CD14-positive monocyte (primary cell): Measurements from ENCODE around the gene MBNL3. TPM values are rescaled to one million over a fixed set of nuclear protein-coding genes. Genes with fewer than 3 reads are reported as not detected.

ENCODE experiments used
- DNase-seq, 3 donors: peaks; one replicate each; pipeline ENCODE4 v3.0.0-alpha.2; 2011 to 2022
- H2AFZ ChIP-seq: 2 replicates; pipeline ENCODE4 v1.6.0; 2012; ENCODE audit warnings: mild to moderate bottlenecking, low read depth, low read length, inconsistent platforms; ENCODE audit not compliant: insufficient read depth, poor library complexity, severe bottlenecking
- H3K27ac ChIP-seq, 2 donors: 1 replicate in 1 of 2; 2 replicates in 1 of 2; pipeline ENCODE4 v1.5.1; 2012 to 2013; ENCODE audit warnings: low read length in 2 of 2, control low read depth in 1 of 2, inconsistent platforms in 1 of 2, low read depth in 1 of 2, mild to moderate bottlenecking in 1 of 2
- H3K27me3 ChIP-seq, 2 donors: one replicate each; pipeline versions ENCODE4 v1.6.0 to v1.6.1; 2011 to 2013; ENCODE audit warnings: low read length in 2 of 2; ENCODE audit not compliant: control insufficient read depth in 2 of 2, insufficient read depth in 2 of 2
- H3K36me3 ChIP-seq, 2 donors: replicated peaks in 1 of 2; 1 replicate in 1 of 2; 2 replicates in 1 of 2; pipeline versions ENCODE4 v1.5.1 to v1.6.1; 2012 to 2013; ENCODE audit warnings: low read length in 2 of 2, control low read depth in 1 of 2, inconsistent platforms in 1 of 2, mild to moderate bottlenecking in 1 of 2; ENCODE audit not compliant: insufficient read depth in 2 of 2, control insufficient read depth in 1 of 2
- H3K4me1 ChIP-seq, 2 donors: 1 replicate in 1 of 2; 2 replicates in 1 of 2; pipeline versions ENCODE4 v1.5.1 to v1.6.1; 2012 to 2013; ENCODE audit warnings: low read length in 2 of 2, control low read depth in 1 of 2, inconsistent platforms in 1 of 2, mild to moderate bottlenecking in 1 of 2, moderate library complexity in 1 of 2; ENCODE audit not compliant: insufficient read depth in 2 of 2, control insufficient read depth in 1 of 2
- H3K4me2 ChIP-seq: replicated peaks from 2 replicates; pipeline ENCODE3; 2012; ENCODE audit warnings: low read length, moderate library complexity, mild to moderate bottlenecking; ENCODE audit not compliant: poor library complexity, severe bottlenecking; ENCODE audit errors: extremely low read depth
- H3K4me3 ChIP-seq, 3 experiments: fragments of 200-600 bp in 1 of 3; sonication (generic) in 1 of 3; replicated peaks in 1 of 3; 1 replicate in 2 of 3; 2 replicates in 1 of 3; pipeline ENCODE4 v1.5.1; 2011 to 2013; ENCODE audit warnings: low read length in 3 of 3, mild to moderate bottlenecking in 3 of 3, control low read depth in 2 of 3, low read depth in 2 of 3, inconsistent platforms in 1 of 3, moderate library complexity in 1 of 3
- H3K79me2 ChIP-seq: 2 replicates; pipeline ENCODE4 v1.6.0; 2012; ENCODE audit warnings: mild to moderate bottlenecking, control low read depth, inconsistent platforms, low read length, moderate library complexity; ENCODE audit not compliant: insufficient read depth
- H3K9ac ChIP-seq: 2 replicates; pipeline ENCODE4 v1.6.0; 2017; ENCODE audit warnings: low read length, mild to moderate bottlenecking; ENCODE audit not compliant: insufficient read depth, poor library complexity, severe bottlenecking
- H3K9me3 ChIP-seq, 2 donors: replicated peaks in 1 of 2; 1 replicate in 1 of 2; 2 replicates in 1 of 2; pipeline versions ENCODE4 v1.5.1 to v1.6.1; 2012 to 2013; ENCODE audit warnings: low read length in 2 of 2, control low read depth in 1 of 2; ENCODE audit not compliant: control insufficient read depth in 1 of 2, insufficient read depth in 1 of 2
- H4K20me1 ChIP-seq: 2 replicates; pipeline ENCODE4 v1.6.0; 2012; ENCODE audit warnings: mild to moderate bottlenecking, low read length, control low read depth, moderate library complexity; ENCODE audit not compliant: insufficient read depth
- H3K27ac Mint-ChIP-seq, 7 donors: one replicate each; pipeline ENCODE4 v1.8.0; 2020; ENCODE audit warnings: mild to moderate bottlenecking in 7 of 7, mixed read lengths in 7 of 7, moderate library complexity in 6 of 7, inconsistent platforms in 2 of 7
- H3K27me3 Mint-ChIP-seq, 3 donors: one replicate each; pipeline ENCODE4 v1.8.0; 2021 to 2022; ENCODE audit warnings: low read depth in 3 of 3, mild to moderate bottlenecking in 3 of 3, mixed read lengths in 3 of 3, moderate library complexity in 3 of 3, inconsistent platforms in 1 of 3
- H3K36me3 Mint-ChIP-seq, 2 donors: one replicate each; pipeline ENCODE4 v1.8.0; 2020; ENCODE audit warnings: mixed read lengths in 2 of 2, inconsistent platforms in 1 of 2, mild to moderate bottlenecking in 1 of 2
- H3K4me1 Mint-ChIP-seq: one replicate; pipeline ENCODE4 v1.8.0; 2020; ENCODE audit warnings: mild to moderate bottlenecking, mixed read lengths
- H3K4me3 Mint-ChIP-seq, 2 donors: one replicate each; pipeline ENCODE4 v1.8.0; 2020; ENCODE audit warnings: mild to moderate bottlenecking in 2 of 2, mixed read lengths in 2 of 2, moderate library complexity in 1 of 2
- H3K9me3 Mint-ChIP-seq, 7 donors: one replicate each; pipeline ENCODE4 v1.8.0; 2020 to 2022; ENCODE audit warnings: mixed read lengths in 7 of 7, mild to moderate bottlenecking in 6 of 7, moderate library complexity in 6 of 7, inconsistent platforms in 2 of 7
- CTCF ChIP-seq: fragments of 200-600 bp; IDR thresholded peaks from one replicate; pipeline ENCODE4 v1.8.0; 2022; ENCODE audit warnings: antibody characterized with exemption, mild to moderate bottlenecking
- WGBS: methylation state at CpG from one replicate; pipeline ENCODE4 v1.1.5; 2013; ENCODE audit warnings: missing lambda C conversion rate; ENCODE audit not compliant: insufficient coverage; 5-methylcytosine and 5-hydroxymethylcytosine counted together
- intact Hi-C, 2 donors: fragments of 100-400 bp; cut with micrococcal nuclease; formaldehyde crosslinking; loops; one replicate each; pipeline versions ENCODE4 v1.15.0 to v1.15.1; 2023
- polyA plus RNA-seq, 3 donors: library from polyadenylated mRNA; depleted of rRNA in 1 of 3; unstranded in 2 of 3; stranded (reverse) in 1 of 3; fragments of 300-500 nt in 2 of 3; fragments of >200 nt in 1 of 3; fragmentation: Illumina TruSeq in 2 of 3; gene quantifications; 1 replicate in 2 of 3; 2 replicates in 1 of 3; pipeline ENCODE4 v1.2.3, GENCODE V29; 2012 to 2021

The MBNL3 gene
- polyA plus RNA-seq, 3 donors: 7.4 to 32.8 (median 22.4) TPM

- no peak for TF ChIP-seq CTCF
- Mint-ChIP-seq H3K4me3 (no peak overlapping the region), H3K4me1 (no peaks in the 10 kb centered on the region), H3K9me3 (peaks cover 0 to 3% (median 1%) of the 10 kb centered on the region in 7 donors), H3K36me3 (no peaks in the 10 kb centered on the region), H3K27me3 (peaks cover 0 to 5% (median under 1%) of the 10 kb centered on the region in 3 donors), H3K27ac (no peak overlapping the region)
- H3K9me3 ChIP-seq: no peaks in the 10 kb centered on the region
- DNase-seq: no peak
- no peak overlapping the region for H3K4me3 ChIP-seq
- H3K27me3 ChIP-seq: peaks cover 0 to 9% of the 10 kb centered on the region in 2 donors
- H3K79me2 ChIP-seq: no peaks in the 10 kb centered on the region
- no peak overlapping the region for H3K9ac ChIP-seq
- H3K27ac ChIP-seq: no peak overlapping the region
- no peak overlapping the region for H2AFZ ChIP-seq
- no peaks in the 10 kb centered on the region for H4K20me1 ChIP-seq
- intact Hi-C loops: no loop called here
- H3K36me3 ChIP-seq: no peaks in the 10 kb centered on the region
- no peaks in the 10 kb centered on the region for H3K4me1 ChIP-seq
- no peak overlapping the region for H3K4me2 ChIP-seq
These were observed 120.9 kb downstream of the MBNL3 start for GRCh38 chrX:132367984-132368383.

GRCh38 chrX:132367314-132367713, 121.5 kb downstream of the MBNL3 start:
- Mint-ChIP-seq H3K4me1 (no peaks in the 10 kb centered on the region), H3K27me3 (peaks cover 0 to 6% (median 2%) of the 10 kb centered on the region in 3 donors), H3K9me3 (peaks cover 0 to 4% (median 1%) of the 10 kb centered on the region in 7 donors), H3K27ac (no peak overlapping the region), H3K4me3 (no peak overlapping the region), H3K36me3 (no peaks in the 10 kb centered on the region)
- Histone ChIP-seq H3K36me3 (no peaks in the 10 kb centered on the region), H3K4me2 (no peak overlapping the region), H3K4me3 (no peak overlapping the region), H3K27me3 (peaks cover 0 to 9% of the 10 kb centered on the region in 2 donors), H3K9me3 (no peaks in the 10 kb centered on the region), H3K9ac (no peak overlapping the region), H3K4me1 (no peaks in the 10 kb centered on the region), H4K20me1 (no peaks in the 10 kb centered on the region), H3K79me2 (no peaks in the 10 kb centered on the region), H2AFZ (no peak overlapping the region), H3K27ac (no peak overlapping the region)
- intact Hi-C loops: no loop called here
- no CpG with 5 or more reads among the region's 1 CpG for WGBS
- no peak for DNase-seq
- no peak for TF ChIP-seq CTCF
